OCI-LY7 (cell line): ENCODE measurements around the gene RFWD3. TPM values are rescaled to one million over a fixed set of nuclear protein-coding genes. Genes with fewer than 3 reads are reported as not detected.

Source experiments
- BruUV-seq: library from RNA; stranded (reverse); fragments of 400-500 nt; replicated peaks from 2 replicates; lab custom pipeline; 2021; lab: Mats Ljungman, UMichigan
- CTCF ChIA-PET: fragments of 300-600 bp; sonication (Branson Sonifier 250); formaldehyde crosslinking; loops from one replicate; lab custom pipeline; 2022; ENCODE audit warnings: antibody characterized with exemption; ENCODE audit not compliant: unreplicated experiment; lab: Charles Lee
- POLR2A ChIA-PET: fragments of 300-600 bp; sonication (Branson Sonifier 250); formaldehyde crosslinking; loops from one replicate; lab custom pipeline; 2022; ENCODE audit warnings: antibody characterized with exemption; lab: Charles Lee
- DNase-seq: peaks from one replicate; pipeline ENCODE4 v3.0.0-alpha.2; 2015; ENCODE audit warnings: low spot score
- H2AFZ ChIP-seq: fragments of 200-600 bp; sonication (generic), shearing (Covaris generic); 2 replicates; pipeline ENCODE4 v1.6.1; 2014; ENCODE audit warnings: mild to moderate bottlenecking, antibody characterized with exemption, low read length, moderate library complexity
- H3K27ac ChIP-seq: fragments of 200-600 bp; sonication (generic); 2 replicates; pipeline ENCODE4 v1.5.1; 2014; ENCODE audit warnings: mixed run types, low read depth, mild to moderate bottlenecking, moderate library complexity, low read length, inconsistent platforms; ENCODE audit not compliant: poor library complexity, severe bottlenecking
- H3K36me3 ChIP-seq: fragments of 200-600 bp; sonication (generic); 2 replicates; pipeline ENCODE4 v1.6.1; 2014; ENCODE audit warnings: mild to moderate bottlenecking, antibody characterized with exemption, low read length, moderate library complexity, mixed read lengths; ENCODE audit not compliant: insufficient read depth
- H3K4me1 ChIP-seq: fragments of 200-600 bp; sonication (generic); 2 replicates; pipeline ENCODE4 v1.5.1; 2014; ENCODE audit warnings: mild to moderate bottlenecking, low read length; ENCODE audit not compliant: insufficient read depth, poor library complexity, severe bottlenecking
- H3K4me2 ChIP-seq: fragments of 200-600 bp; sonication (generic); 2 replicates; pipeline ENCODE4 v1.6.1; 2014; ENCODE audit warnings: mild to moderate bottlenecking, low read length
- H3K4me3 ChIP-seq: fragments of 200-600 bp; sonication (generic); 2 replicates; pipeline ENCODE4 v1.5.1; 2014; ENCODE audit warnings: mild to moderate bottlenecking, low read depth, low read length; ENCODE audit not compliant: poor library complexity, severe bottlenecking
- H3K79me2 ChIP-seq: fragments of 200-600 bp; sonication (generic); 2 replicates; pipeline ENCODE4 v1.6.1; 2016; ENCODE audit warnings: low read depth, mild to moderate bottlenecking, low read length, moderate library complexity, mixed read lengths; ENCODE audit not compliant: insufficient read depth
- H3K9me2 ChIP-seq: fragments of 200-600 bp; sonication (generic); 2 replicates; pipeline ENCODE4 v1.6.1; 2016; ENCODE audit warnings: mild to moderate bottlenecking, low read length, mixed read lengths; ENCODE audit not compliant: insufficient read depth
- H3K9me3 ChIP-seq: fragments of 200-600 bp; sonication (generic); 2 replicates; pipeline ENCODE4 v1.6.1; 2014; ENCODE audit warnings: mild to moderate bottlenecking, mixed run types, low read length, mixed read lengths
- H4K20me1 ChIP-seq: fragments of 200-600 bp; sonication (generic); 2 replicates; pipeline ENCODE4 v1.6.1; 2014; ENCODE audit warnings: mild to moderate bottlenecking, antibody characterized with exemption, low read length, moderate library complexity, mixed read lengths; ENCODE audit not compliant: insufficient read depth
- CTCF ChIP-seq: fragments of 200-600 bp; sonication (generic); conservative IDR thresholded peaks from 2 replicates; pipeline ENCODE4 v1.5.1; 2014; ENCODE audit warnings: mild to moderate bottlenecking, antibody characterized with exemption, low read length, moderate library complexity, mixed read lengths
- EZH2phosphoT487 ChIP-seq: fragments of 200-600 bp; sonication (generic); IDR thresholded peaks from 2 replicates; pipeline ENCODE4 v1.6.1; 2018; ENCODE audit warnings: low read depth, borderline replicate concordance, mild to moderate bottlenecking, mixed run types, antibody characterized with exemption, low read length, moderate library complexity, mixed read lengths
- intact Hi-C: fragments of 100-400 bp; cut with micrococcal nuclease; formaldehyde crosslinking; loops from one replicate; pipeline ENCODE4 v1.10.0; 2022; ENCODE audit not compliant: unreplicated experiment
- total RNA-seq, 2 experiments: library from RNA; depleted of rRNA in 1 of 2; stranded (reverse); fragments of >200 nt in 1 of 2; shearing (Covaris generic) in 1 of 2; gene quantifications; 2 replicates each; pipeline ENCODE4 v1.2.3, GENCODE V29; 2014 to 2022

The RFWD3 gene
- total RNA-seq, 2 experiments from 2014 or later: 79.7 to 134 TPM

GRCh38 chr16:74626741-74627416 is 39.8 kb downstream of the RFWD3 start:
- ChIA-PET CTCF (no interaction called here), POLR2A (interaction anchor here (0.6 to 1.1 kb wide), 2 partner anchors 12 to 37 kb away, joined by 3 to 4 read pairs; no protein-coding TSS in a partner anchor)
- intact Hi-C loops: no loop called here

GRCh38 chr16:74625500-74626350 is 41.0 kb downstream of the RFWD3 start:
- no peak overlapping the region for H3K4me3 ChIP-seq
- 0 out of 2 replicates have a peak, but pooled peaks cover 6% of the 10 kb centered on the region for H4K20me1 ChIP-seq
- no peak overlapping the region for H3K27ac ChIP-seq
- H3K36me3 ChIP-seq: peaks cover 100% of the 10 kb centered on the region
- BruUV-seq: no TSS peak
- no peaks in the 10 kb centered on the region for H3K9me2 ChIP-seq
- H3K9me3 ChIP-seq: no peaks in the 10 kb centered on the region
- TF ChIP-seq CTCF (no peak), EZH2phosphoT487 (no peak)
- POLR2A ChIA-PET: interaction anchor here (0.6 to 1.1 kb wide), 2 partner anchors 13 to 137 kb away, joined by 3 to 4 read pairs; no protein-coding TSS in a partner anchor
- no peak overlapping the region for H2AFZ ChIP-seq
- no peaks in the 10 kb centered on the region for H3K79me2 ChIP-seq
- intact Hi-C loops: no loop called here
- CTCF ChIA-PET: interaction anchor here (0.6 kb wide), 1 partner anchor 16 kb away, joined by 3 read pairs; no protein-coding TSS in a partner anchor
- DNase-seq: no peak
- no peak overlapping the region for H3K4me2 ChIP-seq
- H3K4me1 ChIP-seq: no peaks in the 10 kb centered on the region

More at GRCh38 chr16:74626741-74627416, 39.8 kb downstream of the RFWD3 start:
- no peak overlapping the region for H2AFZ ChIP-seq
- no TSS peak for BruUV-seq
- H4K20me1 ChIP-seq: 0 out of 2 replicates have a peak, but pooled peaks cover 6% of the 10 kb centered on the region
- TF ChIP-seq CTCF (no peak), EZH2phosphoT487 (no peak)
- no peaks in the 10 kb centered on the region for H3K9me2 ChIP-seq
- H3K4me1 ChIP-seq: no peaks in the 10 kb centered on the region
- no peak overlapping the region for H3K27ac ChIP-seq
- no peaks in the 10 kb centered on the region for H3K9me3 ChIP-seq
- DNase-seq: no peak
- H3K36me3 ChIP-seq: peaks cover 100% of the 10 kb centered on the region
- H3K4me3 ChIP-seq: no peak overlapping the region
- no peak overlapping the region for H3K4me2 ChIP-seq
- H3K79me2 ChIP-seq: no peaks in the 10 kb centered on the region
